MCF 10A (cell line): ENCODE results near the gene RNF207. TPM values are rescaled to one million over a fixed set of nuclear protein-coding genes. Genes with fewer than 3 reads are reported as not detected.
A peak's percentile ranks its signal among the peaks of the same experiment; 100 is the strongest.

Experiments
- BruUV-seq: library from RNA; stranded (reverse); fragments of 400-500 nt; replicated peaks from 2 replicates; lab custom pipeline; 2021; lab: Mats Ljungman, UMichigan
- CTCF ChIA-PET: fragments of 300-600 bp; sonication (Branson Sonifier 250); formaldehyde crosslinking; extraction: SDS; loops from one replicate; lab custom pipeline; 2021; ENCODE audit warnings: antibody characterized with exemption, inconsistent platforms; lab: Yijun Ruan, JAX
- POLR2A ChIA-PET: fragments of 300-600, 350-650 bp; sonication (Branson Sonifier 250); formaldehyde crosslinking; extraction: SDS; loops from one replicate; lab custom pipeline; 2020; ENCODE audit warnings: antibody characterized with exemption, inconsistent platforms; lab: Yijun Ruan, JAX
- DNase-seq: peaks from one replicate; pipeline ENCODE4 v3.0.0-alpha.2; 2018; ENCODE audit not compliant: unreplicated experiment
- H3K27ac Mint-ChIP-seq: one replicate; pipeline ENCODE4 v1.8.0; 2022; ENCODE audit warnings: mild to moderate bottlenecking, low read depth, mixed read lengths; ENCODE audit not compliant: unreplicated experiment
- H3K27me3 Mint-ChIP-seq: one replicate; pipeline ENCODE4 v1.8.0; 2022; ENCODE audit warnings: mixed read lengths; ENCODE audit not compliant: insufficient read depth, unreplicated experiment
- H3K36me3 Mint-ChIP-seq: one replicate; pipeline ENCODE4 v1.8.0; 2022; ENCODE audit warnings: mild to moderate bottlenecking, moderate library complexity, mixed read lengths; ENCODE audit not compliant: insufficient read depth, unreplicated experiment
- H3K4me1 Mint-ChIP-seq: one replicate; pipeline ENCODE4 v1.8.0; 2022; ENCODE audit warnings: mixed read lengths; ENCODE audit not compliant: insufficient read depth, unreplicated experiment
- H3K4me3 Mint-ChIP-seq: one replicate; pipeline ENCODE4 v1.8.0; 2022; ENCODE audit warnings: mild to moderate bottlenecking, moderate library complexity, mixed read lengths; ENCODE audit not compliant: unreplicated experiment
- H3K9me3 Mint-ChIP-seq: one replicate; pipeline ENCODE4 v1.8.0; 2022; ENCODE audit warnings: mixed read lengths; ENCODE audit not compliant: unreplicated experiment
- CTCF ChIP-seq: fragments of 200-600 bp; IDR thresholded peaks from one replicate; pipeline ENCODE4 v1.8.0; 2022; ENCODE audit warnings: antibody characterized with exemption, mild to moderate bottlenecking; ENCODE audit not compliant: unreplicated experiment
- intact Hi-C: fragments of 100-400 bp; cut with micrococcal nuclease; formaldehyde crosslinking; loops from 2 replicates; pipeline ENCODE4 v1.14.1; 2022
- total RNA-seq: library from RNA; stranded (reverse); gene quantifications from 2 replicates; pipeline ENCODE4 v1.2.3, GENCODE V29; 2022

The RNF207 gene
- total RNA-seq, 1 experiment from 2014 or later, result 6.2 TPM

- intact Hi-C loops, result no loop called here
- Mint-ChIP-seq H3K27ac (no peak overlapping the region), H3K4me3 (no peak overlapping the region), H3K4me1 (peaks cover 10% of the 10 kb centered on the region), H3K36me3 (peaks cover 27% of the 10 kb centered on the region), H3K9me3 (no peaks in the 10 kb centered on the region), H3K27me3 (peaks cover 14% of the 10 kb centered on the region)
- no peak for TF ChIP-seq CTCF
- no peak for DNase-seq
- CTCF ChIA-PET, result interaction anchor here (0.6 to 2.4 kb wide), 4 partner anchors 10 to 117 kb away, joined by 3 to 16 read pairs (median 4); no protein-coding TSS in a partner anchor
- BruUV-seq, result no TSS peak
- POLR2A ChIA-PET, result interaction anchor here (0.6 to 4.0 kb wide), 2 partner anchors 17 to 38 kb away, joined by 3 to 42 read pairs; partner anchors contain the start of gene RPL22
Measured at GRCh38 chr1:6237093-6237492, 31.2 kb downstream of the RNF207 start.

- BruUV-seq, result no TSS peak
- ChIA-PET CTCF (interaction anchor here (1.2 to 2.4 kb wide), 3 partner anchors 8 to 184 kb away, joined by 3 to 16 read pairs (median 4); no protein-coding TSS in a partner anchor), POLR2A (no interaction called here)
- Mint-ChIP-seq H3K27ac (no peak overlapping the region), H3K27me3 (peaks cover 30% of the 10 kb centered on the region), H3K36me3 (peaks cover 9% of the 10 kb centered on the region), H3K4me3 (no peak overlapping the region), H3K4me1 (peaks cover 5% of the 10 kb centered on the region), H3K9me3 (no peaks in the 10 kb centered on the region)
- no peak for DNase-seq
- TF ChIP-seq CTCF, result no peak
- intact Hi-C loops, result no loop called here
Measured at GRCh38 chr1:6239213-6239752, 33.4 kb downstream of the RNF207 start.

- no TSS peak for BruUV-seq
- peak; percentile 50 for DNase-seq
- Mint-ChIP-seq H3K27me3 (peaks cover 30% of the 10 kb centered on the region), H3K4me1 (no peaks in the 10 kb centered on the region), H3K9me3 (no peaks in the 10 kb centered on the region), H3K4me3 (no peak overlapping the region), H3K36me3 (no peaks in the 10 kb centered on the region), H3K27ac (no peak overlapping the region)
- intact Hi-C loops, result no loop called here
- CTCF ChIA-PET, result interaction anchor here (1.2 kb wide), 1 partner anchor 183 kb away, joined by 4 read pairs; no protein-coding TSS in a partner anchor
- POLR2A ChIA-PET, result no interaction called here
- no peak for TF ChIP-seq CTCF
Measured at GRCh38 chr1:6239950-6240768, 34.2 kb downstream of the RNF207 start.
